DMS79 treated with DMSO at 0.1 percent for 48 hours (cell line): Measurements from ENCODE around the gene ITM2C.

Experiments
- DNase-seq: peaks from one replicate; lab custom pipeline; 2025; lab: John Stamatoyannopoulos, UW

ITM2C gene

DNA sequence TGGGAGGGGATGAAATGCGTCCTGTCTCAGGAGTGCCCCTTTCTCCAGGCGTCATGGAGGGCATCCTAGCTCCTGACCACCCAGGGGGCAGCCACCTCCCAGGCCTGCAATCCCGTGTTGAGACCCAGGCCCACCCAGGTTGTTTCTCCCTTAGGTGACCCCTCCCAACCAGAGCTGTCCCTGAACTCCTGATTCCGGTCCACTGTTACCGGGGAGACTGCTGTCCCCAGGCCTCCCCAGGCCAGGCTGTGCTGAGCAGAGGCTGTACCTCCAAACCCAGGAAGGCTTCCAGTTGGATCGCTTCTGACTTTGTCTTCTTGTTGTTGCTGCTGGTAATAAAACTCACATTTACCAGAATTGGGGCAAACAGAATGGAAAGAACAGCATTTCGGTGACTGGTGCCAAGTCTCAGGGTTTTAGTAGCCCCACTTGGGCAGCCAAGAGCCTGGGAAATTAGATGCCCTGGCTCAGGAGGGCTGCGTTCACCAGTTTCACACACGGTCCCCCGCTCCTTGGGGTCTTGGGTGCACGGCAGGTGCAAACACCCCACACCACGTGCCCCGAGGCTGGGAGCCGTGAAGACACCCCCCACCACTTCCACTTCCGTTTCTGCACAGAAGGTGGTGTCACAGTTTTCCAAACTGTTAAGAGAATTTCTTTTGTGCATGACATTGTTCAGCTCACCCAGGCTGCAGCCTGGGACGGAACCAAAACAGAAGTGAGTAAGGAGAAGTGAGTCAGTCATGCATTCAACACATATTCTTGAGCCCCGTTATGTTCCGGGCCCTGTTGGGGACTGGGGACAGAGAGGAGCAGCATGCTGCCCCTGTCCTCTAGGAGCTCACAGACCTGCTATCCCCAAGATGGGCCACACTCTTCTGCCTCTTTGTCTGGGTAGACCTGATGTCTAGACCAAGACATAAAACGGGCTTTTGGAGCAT lies 29.4 kb downstream of the ITM2C start:
- no peak for DNase-seq

DNA sequence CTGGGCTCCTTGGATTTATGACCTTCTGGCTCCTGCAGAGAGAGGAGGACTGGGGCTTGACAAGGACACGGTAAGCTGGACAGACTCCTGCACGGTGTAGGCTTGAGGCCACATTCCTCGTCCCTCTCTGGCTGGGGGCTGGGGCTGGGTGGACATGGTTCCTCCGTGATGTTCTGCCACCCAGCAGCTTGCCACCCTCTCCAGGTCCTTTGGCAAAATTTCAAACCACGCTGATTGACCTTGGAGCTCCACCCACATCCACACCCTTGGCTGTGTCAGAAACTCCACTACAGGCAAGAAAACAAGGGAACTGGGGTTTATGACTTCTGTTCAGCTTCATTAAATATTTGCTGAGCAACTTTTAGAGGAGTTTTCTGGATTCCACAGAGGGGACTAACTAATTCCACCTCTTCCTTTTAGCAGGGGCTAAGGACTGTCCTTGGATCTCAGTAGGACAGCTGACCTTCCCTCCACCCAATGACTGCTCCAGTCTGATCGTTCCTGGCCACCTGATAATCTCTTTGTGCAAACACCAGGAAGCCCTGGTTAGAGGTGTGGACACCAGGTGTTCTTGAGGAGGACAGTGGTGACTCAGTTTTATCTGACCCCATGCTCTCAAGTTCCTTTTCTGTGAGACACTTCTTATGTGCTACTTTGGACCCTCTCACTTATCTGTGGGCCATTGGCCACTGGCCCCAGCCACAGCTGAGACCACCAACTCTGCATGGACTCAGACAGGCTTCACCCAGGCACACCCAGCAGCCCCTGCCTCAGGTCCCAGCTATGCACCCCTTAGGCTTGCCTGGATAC lies 31.0 kb downstream of the ITM2C start:
- no peak for DNase-seq

DNA sequence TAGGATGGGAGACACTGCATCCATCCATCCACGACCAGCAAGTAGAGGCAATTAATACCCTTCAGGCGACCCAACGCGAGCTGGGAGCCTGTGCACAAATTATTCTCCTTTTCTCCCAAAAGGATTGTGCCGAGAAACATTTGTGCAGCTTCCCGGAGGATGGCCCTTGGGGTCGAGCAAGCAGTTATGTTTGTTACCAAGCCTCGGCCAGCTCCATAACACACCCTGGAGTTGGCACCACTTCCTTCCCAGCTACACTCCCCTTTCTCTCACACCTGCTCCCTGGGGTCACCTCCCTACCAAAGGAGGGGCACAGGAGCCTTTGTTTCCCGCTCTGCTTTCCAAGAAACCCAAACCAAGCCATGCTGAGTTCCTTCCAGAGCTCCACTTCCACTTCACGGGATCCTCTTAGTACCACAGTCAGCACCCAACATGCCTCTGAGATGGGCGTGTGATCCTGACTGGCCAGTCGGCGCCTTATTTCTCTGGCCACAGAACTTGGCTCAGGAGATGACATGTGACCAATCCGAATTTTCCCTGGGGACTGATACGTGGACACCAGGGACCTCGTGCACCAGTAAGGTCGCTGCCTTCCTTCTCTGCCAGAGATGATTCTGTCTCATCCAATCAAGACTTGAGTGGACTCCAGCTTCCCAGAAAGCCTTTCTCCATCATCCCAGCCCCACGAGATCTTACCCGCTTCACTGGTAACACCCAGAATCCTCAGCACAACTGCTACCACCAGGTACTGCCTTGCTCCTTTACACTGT lies 31.8 kb downstream of the ITM2C start:
- DNase-seq: no peak

DNA sequence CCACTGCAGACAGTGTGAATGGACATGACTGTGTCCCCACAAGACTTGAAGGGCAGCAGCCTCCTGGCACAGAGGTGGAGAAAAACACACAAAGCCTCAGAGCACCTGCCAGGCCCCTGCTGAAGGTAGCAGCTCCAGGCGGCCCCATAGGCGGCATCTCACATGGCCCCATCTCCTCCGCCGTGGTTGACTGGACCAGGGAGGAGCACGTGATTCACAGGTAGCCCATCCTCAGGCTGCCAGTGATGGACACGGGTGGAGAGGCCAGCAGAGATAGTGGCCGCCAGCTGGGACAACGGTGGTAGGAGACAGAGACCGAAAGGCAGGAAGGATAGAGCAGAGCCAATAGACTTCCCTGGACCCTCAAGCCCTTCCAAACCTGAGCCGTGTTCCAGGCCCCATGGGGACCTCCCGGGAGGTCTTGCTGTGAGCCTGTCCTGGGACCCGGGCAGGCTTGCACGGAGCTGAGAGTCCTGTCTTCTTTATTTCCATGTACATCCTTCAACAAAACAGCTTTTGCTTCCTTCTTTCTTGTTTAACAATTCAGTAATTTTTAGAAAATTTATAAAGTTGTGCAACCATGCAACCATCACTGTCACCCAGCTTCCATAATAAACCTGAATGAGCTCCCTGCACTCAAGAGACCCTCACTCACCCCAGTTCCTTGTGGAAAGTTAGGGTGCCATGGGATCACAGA lies 33.4 kb downstream of the ITM2C start:
- DNase-seq: no peak

DNA sequence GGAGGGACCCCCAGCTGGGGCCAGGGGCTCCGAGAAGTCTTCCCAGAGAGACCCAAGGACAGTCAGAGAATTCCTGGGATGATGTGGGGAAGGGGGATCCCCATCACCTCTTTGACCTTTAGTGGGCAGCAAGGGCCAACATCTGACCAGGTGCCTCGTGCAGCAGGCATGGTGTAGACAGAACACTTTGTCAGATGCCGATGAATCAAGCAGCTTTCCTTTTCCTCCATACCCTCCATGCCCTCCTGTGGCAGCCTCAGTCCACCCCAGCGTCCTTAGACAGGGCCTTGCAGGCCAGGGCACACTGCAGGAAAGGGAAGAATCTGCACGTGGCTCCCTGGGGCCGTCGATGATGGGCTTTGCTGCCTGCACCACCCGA lies 34.0 kb downstream of the ITM2C start:
- no peak for DNase-seq

DNA sequence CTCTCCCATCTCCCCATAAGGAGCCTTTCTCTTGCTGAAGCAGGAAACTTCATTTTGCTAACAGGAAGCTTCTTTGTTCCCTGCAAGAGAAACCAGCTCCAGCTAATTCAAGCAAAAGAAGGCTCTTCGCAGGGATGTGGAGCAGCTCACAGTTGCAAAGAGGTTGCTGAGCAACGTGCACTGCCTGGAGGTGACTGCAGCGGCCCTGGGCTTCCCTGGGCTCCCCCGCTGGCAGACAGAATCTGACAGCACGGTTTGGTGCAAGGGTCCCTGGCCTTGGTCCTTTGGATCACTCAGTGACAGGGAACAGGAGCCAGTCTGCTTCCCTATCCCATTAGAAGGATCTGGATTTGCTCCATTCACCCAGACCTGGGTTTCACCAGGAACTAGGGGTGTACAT lies 34.5 kb downstream of the ITM2C start:
- no peak for DNase-seq

DNA sequence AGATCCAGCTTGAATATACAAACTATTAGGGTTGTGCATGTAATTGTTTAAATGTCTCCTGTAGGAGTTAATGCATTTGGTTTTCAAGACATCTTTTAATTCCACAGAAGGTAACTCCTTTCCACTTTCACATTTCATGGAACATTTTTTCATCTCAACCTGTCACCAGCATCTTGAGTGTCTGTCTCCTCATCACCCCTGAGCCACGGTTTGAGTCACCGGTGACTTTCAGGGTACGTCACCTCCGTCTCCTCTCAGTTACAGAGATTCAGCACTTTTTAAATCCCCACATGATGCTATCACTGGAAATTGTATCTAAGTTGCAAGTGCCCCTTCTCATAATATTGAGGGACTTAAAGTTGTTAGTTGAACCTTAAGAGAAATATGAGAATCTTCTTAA lies 35.0 kb downstream of the ITM2C start:
- DNase-seq: no peak

DNA sequence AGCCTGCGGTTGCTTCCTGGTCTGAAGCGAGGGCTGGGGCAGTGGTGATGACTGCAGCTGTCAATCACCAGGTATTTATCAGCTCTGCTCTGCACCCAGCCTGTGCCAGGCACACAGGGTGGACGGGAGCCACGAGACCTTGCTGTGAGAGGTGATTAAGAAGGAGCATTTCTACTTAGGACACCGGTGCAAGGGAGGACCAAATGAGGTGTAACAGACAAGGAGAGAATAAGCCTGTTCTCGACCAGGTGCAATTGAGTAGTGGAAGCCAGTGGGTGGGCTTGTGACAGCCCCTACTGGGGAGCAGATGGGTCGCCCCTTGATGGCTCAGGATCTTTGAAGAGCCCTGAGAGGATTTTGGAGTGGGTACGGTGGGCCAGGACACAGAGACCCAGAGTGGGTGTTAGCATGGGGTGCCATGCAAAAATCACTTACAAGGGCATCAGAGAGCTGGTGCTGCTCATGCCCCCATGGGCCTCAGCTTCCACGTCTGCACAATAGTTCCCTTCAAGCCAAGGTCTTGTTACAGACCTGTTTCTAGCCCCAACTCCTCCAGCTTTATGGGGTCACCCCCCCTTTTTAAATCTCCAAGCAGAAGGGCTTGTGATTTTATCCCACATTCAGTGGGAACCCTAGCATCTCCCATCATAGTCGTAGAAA lies 35.7 kb downstream of the ITM2C start:
- DNase-seq: no peak

DNA sequence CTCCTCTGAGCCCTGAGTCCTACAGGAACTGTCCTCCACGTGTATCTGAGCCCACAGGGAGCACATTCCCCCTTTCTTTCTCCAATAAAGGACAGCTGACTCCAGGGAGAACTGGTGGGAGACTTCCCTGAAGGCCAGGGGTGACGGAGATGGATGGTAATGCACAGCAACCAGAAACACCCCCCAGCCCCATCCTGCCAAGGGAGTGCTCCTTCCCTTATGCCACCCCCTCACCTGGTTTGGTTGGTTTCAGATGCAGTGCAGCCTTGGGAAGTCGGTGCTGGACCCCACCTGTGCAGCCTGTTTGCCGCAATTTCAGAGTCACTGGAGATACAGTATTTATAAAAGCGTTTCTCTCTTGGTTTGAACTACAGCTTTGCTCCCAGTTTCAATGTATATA lies 36.3 kb downstream of the ITM2C start:
- no peak for DNase-seq

DNA sequence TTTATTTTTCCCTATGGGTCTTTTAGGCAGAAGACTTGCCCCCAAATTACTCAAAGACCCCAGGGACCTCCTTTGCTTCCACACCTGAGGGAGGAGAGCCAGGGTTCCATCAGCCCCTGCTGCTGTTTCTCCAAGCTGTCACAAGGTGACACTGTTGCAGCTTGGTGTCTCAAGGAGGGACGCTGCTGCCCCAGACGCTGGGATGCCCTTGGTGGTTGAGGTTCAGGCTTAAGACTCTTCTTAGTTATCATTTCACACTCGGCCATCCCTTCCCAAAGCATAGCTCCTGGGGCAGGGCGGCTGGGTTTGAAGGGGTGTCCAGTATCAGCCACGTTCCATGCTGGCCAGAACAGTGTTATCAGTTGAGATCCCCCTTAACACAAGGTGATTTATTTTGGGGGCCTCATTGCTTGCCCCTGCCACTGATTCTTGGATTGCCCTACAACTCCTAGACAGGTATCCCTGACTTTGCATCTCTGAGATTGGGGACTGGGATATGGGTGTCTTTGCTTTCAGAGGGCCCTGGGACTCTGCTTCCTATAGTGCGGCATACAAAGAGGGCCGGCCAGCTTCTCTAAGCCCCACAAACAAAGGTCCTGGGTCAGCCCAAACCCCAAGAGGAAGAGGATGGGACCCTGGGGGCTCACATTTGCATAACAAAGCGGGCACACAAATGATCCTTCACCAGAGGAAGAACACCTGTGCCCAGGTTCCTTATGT lies 37.6 kb downstream of the ITM2C start:
- DNase-seq: peak; percentile 67

DNA sequence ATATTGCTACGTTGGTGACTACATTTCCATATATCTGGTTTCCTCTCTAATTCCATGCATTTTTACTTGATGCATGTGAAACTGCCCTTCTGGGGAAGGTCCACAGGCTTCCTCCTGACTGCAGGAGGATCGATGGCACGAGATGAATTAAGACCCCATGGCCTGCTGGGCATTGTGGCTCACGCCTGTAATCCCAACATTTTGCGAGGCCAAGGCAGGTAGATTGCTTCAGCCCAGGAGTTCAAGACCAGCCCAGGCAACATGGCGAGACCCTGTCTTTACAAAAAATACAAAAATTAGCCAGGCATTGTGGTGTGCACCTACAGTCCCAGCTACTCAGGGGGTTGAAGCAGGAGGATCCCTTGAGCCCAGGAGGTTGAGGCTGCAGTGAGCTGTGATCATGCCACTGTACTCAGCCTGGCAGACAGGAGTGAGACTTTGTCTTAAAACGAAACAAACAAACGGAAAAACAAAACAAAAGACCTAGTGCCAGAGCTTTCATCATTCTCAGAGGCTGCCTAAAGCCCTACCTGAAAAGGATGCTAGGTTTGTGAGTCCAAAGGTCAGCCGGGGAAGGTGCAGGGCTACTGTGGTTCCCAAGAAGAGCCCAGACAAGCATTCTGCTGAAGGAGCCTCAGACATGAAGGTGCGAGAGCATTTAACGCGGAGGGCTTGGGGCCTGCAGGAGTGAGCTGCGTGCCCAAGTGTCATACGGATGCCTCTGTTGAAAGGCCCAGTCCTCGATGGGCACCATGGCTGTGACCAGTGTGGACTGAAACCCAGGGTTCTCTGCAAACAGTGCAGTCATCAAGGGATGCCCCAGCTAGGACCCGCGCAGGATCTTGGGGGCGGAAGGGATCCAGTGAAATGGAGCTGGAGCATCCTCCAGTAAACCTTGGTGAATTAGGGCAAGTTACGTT lies 38.7 kb downstream of the ITM2C start:
- DNase-seq: no peak

DNA sequence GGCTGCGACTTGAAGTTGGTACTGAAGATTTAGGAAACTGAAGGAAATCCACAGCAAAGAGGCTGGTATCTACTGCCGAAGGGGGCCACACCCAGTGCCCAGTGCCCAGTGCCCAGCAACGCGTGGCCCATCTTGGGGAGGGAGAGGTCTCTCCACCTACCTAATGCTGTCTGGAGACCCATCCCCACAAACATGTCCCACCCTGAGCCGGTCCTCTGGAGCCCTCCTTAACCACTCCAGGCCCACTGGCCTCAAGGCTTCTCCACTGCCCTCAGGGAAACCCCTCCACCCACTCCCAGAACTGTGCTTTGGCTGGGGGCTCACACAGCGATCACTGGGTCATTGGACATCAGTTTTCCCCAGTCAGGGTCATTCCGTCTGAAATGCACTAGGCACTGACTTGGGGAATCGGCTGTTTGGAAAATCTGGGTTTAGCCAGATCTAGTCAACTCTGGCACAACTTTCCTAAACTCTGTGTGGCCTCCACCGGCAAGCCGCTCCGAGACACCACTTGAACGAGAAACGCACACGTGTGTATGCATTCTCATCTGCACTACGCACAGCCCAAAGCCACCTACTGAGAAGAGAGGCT lies 40.2 kb downstream of the ITM2C start:
- DNase-seq: no peak

DNA sequence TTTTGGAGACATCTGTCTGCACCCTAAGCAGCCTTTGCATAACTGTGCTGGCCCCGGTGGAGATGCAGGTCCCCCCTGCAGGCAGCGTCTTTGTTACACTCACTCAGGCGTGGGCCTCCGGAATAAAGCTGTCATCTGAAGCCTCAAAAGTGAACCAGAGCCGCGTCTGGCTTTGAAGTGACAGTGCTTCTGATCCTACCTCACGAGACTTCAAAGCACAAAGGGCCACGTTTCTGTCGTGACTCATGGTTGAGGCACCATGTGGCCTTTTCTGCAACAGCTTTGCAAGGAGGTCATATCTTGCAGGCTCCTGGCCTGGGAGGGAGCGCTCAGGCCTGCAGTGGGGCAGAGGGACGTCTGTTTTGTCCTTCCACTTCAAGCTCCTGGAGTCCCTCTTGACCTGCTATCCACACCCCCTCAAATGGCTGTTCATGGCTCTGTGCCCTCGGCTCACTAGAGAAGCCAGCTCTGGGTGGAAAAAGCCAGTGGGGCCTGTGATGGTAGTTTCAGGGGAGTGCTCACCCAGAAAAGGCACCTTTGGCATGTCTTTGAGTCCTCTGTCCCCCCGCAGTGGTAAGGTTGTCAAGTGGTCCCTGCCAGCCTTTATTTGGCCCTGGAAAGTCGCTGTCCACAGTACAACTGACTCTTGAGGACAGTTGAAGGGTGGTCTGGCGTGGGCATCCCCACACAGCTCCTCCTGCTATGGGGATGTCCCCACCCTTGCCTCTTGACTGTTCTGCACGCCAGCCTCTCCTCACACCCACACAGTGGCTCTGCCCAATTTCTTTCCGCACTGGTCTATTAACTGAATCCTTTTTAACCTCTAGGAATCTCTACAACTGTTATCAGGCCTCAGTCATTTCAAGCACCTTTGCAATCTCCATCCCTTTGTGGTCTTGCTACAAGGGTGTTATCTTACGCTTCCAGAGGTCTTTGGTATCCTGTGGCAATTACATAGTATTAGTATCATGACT lies 41.0 kb downstream of the ITM2C start:
- peak; percentile 29 for DNase-seq

DNA sequence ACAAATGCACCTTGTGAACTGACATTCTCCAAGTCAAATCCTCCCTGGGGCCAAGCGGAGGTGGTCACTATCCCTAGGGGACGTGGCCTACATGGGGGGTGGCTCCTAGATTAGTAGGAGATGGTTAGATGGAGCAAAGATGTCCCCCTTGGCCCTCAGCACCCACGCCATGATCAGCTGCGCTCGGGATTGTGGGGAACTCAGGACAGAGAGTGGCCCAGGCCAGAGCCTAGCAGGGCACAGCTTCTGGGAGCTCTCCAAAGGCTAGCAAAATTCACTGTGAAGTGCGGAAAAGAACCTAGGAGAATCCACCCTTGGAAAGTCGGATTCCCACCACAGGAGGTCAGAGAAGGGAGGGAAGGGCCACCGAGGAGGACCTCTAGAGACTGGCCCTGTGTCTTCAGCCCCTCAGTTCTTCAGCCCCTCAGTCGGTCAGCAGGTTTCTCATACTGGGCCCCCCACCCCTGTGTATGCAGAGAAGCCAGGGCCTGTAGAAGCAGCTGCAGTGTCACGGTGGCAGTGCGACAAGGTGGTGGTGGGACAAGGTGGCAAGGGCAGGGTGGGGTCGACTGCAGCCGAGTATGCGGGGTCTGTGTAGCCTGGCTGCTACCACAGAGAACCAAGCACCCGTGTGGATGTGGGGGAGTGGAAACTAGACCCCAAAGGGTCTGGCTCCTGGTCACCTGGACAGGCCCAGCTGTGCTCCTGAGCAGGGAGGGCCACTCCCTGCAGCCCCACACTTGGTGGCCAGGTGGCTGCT lies 41.9 kb downstream of the ITM2C start:
- no peak for DNase-seq

DNA sequence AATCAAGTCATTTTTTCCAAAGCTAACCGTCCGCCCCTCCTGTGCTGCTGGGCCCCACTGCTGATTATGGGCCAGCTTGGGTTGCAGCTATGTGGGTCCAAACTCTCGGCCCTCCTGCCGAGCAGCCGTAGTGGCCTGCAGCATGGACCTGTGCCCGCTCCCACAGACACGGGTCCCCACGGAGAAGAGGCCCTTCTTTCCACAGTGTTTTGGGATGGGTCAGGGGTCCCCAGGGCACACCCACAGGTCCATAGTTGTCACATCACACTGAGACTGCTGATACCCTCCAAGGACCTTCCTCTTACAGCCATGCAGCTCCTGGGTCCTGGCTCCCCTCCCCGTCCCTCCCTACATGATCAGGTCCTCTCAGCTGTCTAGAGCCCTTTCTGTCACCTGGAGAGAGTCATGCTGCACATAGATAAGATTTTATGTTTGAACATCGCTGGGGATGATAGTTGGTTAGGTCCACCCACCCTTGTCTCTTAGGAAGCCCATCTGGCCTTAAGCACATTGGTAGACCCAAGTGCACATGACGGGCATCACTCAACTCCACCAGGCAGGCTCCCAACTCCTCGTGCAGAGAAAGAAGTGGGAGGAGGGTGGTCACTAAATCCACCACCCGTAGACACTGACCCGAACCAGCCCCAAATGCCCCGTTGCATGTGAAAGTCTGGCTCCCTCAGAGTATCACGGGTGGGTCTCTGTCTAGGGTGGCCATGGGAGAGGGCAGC lies 42.8 kb downstream of the ITM2C start:
- DNase-seq: no peak

DNA sequence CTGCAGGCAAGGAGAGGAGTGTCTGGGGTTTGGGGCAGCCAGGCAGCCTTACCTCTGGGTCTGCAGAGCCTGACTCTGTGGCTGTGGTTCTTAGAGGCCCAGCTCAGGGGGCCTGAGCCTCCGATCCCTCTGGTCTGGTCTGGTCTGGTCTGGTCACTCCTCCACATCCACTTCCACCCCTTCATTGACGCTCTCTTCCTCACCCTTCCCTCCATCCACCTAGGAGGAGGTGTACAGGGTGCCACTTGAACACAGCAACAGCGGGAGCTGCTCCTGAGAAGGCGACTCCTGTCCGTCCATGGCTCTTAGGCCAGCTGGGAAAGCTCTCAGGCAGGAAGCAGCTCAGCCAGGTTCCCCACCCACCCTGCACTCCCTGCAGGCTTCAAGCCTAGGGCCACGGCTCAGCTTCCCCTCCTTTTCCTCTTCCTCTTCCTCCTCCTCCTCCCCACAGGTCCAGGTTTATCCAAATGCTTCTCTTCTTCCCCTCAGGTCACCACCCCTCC lies 43.4 kb downstream of the ITM2C start:
- DNase-seq: peak; percentile 60
